DOHH2 (cell line): ENCODE data around the gene CACNA1I.

Experiments used
- H3F3A ChIP-seq: fragments of 200-600 bp; sonication (generic), shearing (Covaris generic); 2 replicates; pipeline ENCODE4 v1.6.0; 2016; ENCODE audit warnings: antibody characterized with exemption, mild to moderate bottlenecking; ENCODE audit not compliant: control insufficient read depth, insufficient read depth
- H3K27ac ChIP-seq: fragments of 200-600 bp; sonication (generic); 2 replicates; pipeline ENCODE4 v1.5.1; 2014; ENCODE audit warnings: low read depth, mild to moderate bottlenecking, low read length, moderate library complexity
- H3K27me3 ChIP-seq: fragments of 200-600 bp; sonication (generic); 2 replicates; pipeline ENCODE4 v1.6.1; 2014; ENCODE audit warnings: mild to moderate bottlenecking, low read length, mixed read lengths; ENCODE audit not compliant: control insufficient read depth
- H3K36me3 ChIP-seq: fragments of 200-600 bp; sonication (generic); 2 replicates; pipeline ENCODE4 v1.6.1; 2014; ENCODE audit warnings: mild to moderate bottlenecking, low read length, moderate library complexity, mixed read lengths; ENCODE audit not compliant: control insufficient read depth
- H3K4me1 ChIP-seq: fragments of 200-600 bp; sonication (generic); 2 replicates; pipeline ENCODE4 v1.6.1; 2014; ENCODE audit warnings: mild to moderate bottlenecking, low read length, mixed read lengths; ENCODE audit not compliant: control insufficient read depth
- H3K4me2 ChIP-seq: fragments of 200-600 bp; sonication (generic); 2 replicates; pipeline ENCODE4 v1.6.0; 2014; ENCODE audit warnings: mild to moderate bottlenecking, low read length, moderate library complexity
- H3K4me3 ChIP-seq: fragments of 200-600 bp; sonication (generic); 2 replicates; pipeline ENCODE4 v1.5.1; 2014; ENCODE audit warnings: mild to moderate bottlenecking, low read length, mixed read lengths
- H3K79me2 ChIP-seq: fragments of 200-600 bp; sonication (generic); 2 replicates; pipeline ENCODE4 v1.6.1; 2014; ENCODE audit warnings: mild to moderate bottlenecking, low read length, mixed read lengths; ENCODE audit not compliant: control insufficient read depth
- H3K9me2 ChIP-seq: fragments of 200-600 bp; sonication (generic); replicated peaks from 2 replicates; pipeline ENCODE4 v1.6.1; 2014; ENCODE audit warnings: mild to moderate bottlenecking, low read length, mixed read lengths; ENCODE audit not compliant: control insufficient read depth
- H3K9me3 ChIP-seq: fragments of 200-600 bp; sonication (generic); 2 replicates; pipeline ENCODE4 v1.6.1; 2014; ENCODE audit warnings: antibody characterized with exemption, low read length, mixed read lengths; ENCODE audit not compliant: control insufficient read depth, insufficient read depth
- H4K20me1 ChIP-seq: fragments of 200-600 bp; sonication (generic); 2 replicates; pipeline ENCODE4 v1.6.0; 2014; ENCODE audit warnings: low read depth, mild to moderate bottlenecking, antibody characterized with exemption, low read length, moderate library complexity; ENCODE audit not compliant: control insufficient read depth, insufficient read depth
- CTCF ChIP-seq: fragments of 200-600 bp; sonication (generic); IDR thresholded peaks from one replicate; pipeline ENCODE4 v1.5.1; 2014; ENCODE audit warnings: antibody characterized with exemption, mild to moderate bottlenecking, low read depth, low read length; ENCODE audit not compliant: poor library complexity, severe bottlenecking
- EZH2phosphoT487 ChIP-seq: fragments of 200-600 bp; sonication (generic); IDR thresholded peaks from 2 replicates; pipeline ENCODE4 v1.6.1; 2017; ENCODE audit warnings: borderline replicate concordance, mild to moderate bottlenecking, antibody characterized with exemption, low read length, moderate library complexity, mixed read lengths

The CACNA1I gene

DNA sequence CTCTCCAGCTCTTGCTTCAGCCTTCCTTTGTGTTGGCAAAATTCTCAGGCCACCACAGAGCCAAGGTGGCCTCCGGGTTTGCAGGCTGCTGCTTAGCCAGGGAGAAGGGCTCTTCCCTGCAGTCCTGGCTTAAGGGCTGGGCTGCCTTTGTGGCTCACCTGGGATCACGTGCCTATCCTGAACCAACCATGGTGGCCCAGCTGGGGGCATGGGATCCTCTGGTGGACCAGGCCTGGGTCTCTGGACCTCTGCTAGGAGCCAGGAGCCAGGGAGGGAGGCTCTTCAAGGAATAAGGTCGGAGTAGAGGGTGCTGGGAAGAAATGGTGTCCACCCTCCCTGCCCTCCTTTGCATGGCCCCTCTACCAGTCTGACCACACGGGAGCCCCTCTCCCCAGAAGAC is 43.9 kb downstream of the CACNA1I start:
- Histone ChIP-seq H3K79me2 (no peaks in the 10 kb centered on the region), H3K27ac (no peak overlapping the region), H4K20me1 (no peaks in the 10 kb centered on the region), H3K4me2 (no peak overlapping the region), H3F3A (no peaks in the 10 kb centered on the region), H3K36me3 (no peaks in the 10 kb centered on the region), H3K4me1 (peaks cover 22% of the 10 kb centered on the region), H3K9me3 (no peaks in the 10 kb centered on the region), H3K9me2 (no peaks in the 10 kb centered on the region), H3K4me3 (no peak overlapping the region), H3K27me3 (peaks cover 32% of the 10 kb centered on the region)
- TF ChIP-seq EZH2phosphoT487 (no peak), CTCF (no peak)

DNA sequence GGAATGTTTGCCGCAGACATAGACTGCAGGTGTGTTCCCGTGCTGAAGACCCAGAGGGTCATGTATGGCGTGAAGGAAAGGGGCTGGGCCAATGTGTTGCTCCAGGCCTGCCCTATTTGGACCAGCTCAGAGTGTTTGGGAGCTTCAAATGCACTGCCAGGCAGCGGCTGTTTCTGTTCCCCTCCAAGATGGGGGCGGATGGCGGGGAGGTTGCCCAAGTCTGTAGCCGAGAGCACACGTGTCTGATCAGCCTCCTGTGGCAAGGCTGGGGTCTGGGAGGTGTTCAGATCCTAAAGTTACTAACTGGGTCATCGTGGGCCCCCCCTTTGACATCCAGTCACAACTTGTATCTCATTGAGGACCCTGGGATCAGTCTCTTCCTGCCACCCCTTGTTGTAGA is 45.5 kb downstream of the CACNA1I start:
- Histone ChIP-seq H3K27me3 (peaks cover 29% of the 10 kb centered on the region), H3F3A (no peaks in the 10 kb centered on the region), H3K4me1 (peaks cover 22% of the 10 kb centered on the region), H3K9me2 (no peaks in the 10 kb centered on the region), H3K36me3 (no peaks in the 10 kb centered on the region), H3K27ac (no peak overlapping the region), H3K4me3 (no peak overlapping the region), H3K4me2 (no peak overlapping the region), H4K20me1 (no peaks in the 10 kb centered on the region), H3K79me2 (no peaks in the 10 kb centered on the region), H3K9me3 (no peaks in the 10 kb centered on the region)
- TF ChIP-seq CTCF (no peak), EZH2phosphoT487 (no peak)

GRCh38 chr22:39616781-39617180 is 46.2 kb downstream of the CACNA1I start:
- Histone ChIP-seq H3K4me3 (no peak overlapping the region), H3K79me2 (no peaks in the 10 kb centered on the region), H3K27ac (no peak overlapping the region), H3F3A (no peaks in the 10 kb centered on the region), H3K9me2 (no peaks in the 10 kb centered on the region), H3K27me3 (peaks cover 27% of the 10 kb centered on the region), H4K20me1 (no peaks in the 10 kb centered on the region), H3K4me1 (peaks cover 22% of the 10 kb centered on the region), H3K9me3 (no peaks in the 10 kb centered on the region), H3K36me3 (no peaks in the 10 kb centered on the region), H3K4me2 (no peak overlapping the region)
- TF ChIP-seq CTCF (no peak), EZH2phosphoT487 (no peak)

DNA sequence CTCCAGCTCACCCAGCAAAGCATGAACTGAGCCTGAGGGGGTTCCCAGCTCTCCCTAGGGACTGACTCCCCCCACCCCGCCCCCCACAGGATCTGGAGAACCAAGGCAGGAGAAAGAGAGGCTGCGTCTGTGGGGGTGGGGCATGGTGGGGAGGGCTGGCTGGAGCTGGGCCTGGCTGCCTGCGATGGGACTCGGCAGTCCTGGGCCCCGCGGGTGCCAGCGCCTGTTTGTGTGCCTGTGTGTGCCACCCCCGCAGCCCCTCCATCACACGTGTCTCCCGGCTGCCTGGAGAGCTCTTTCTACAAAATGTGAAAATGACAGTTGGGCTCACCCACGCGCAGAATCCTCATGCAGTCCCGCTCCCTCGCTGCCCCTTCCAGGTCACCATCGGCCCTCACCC is 46.8 kb downstream of the CACNA1I start:
- no peaks in the 10 kb centered on the region for H4K20me1 ChIP-seq
- H3K9me3 ChIP-seq, result no peaks in the 10 kb centered on the region
- H3K27me3 ChIP-seq, result peaks cover 27% of the 10 kb centered on the region
- no peaks in the 10 kb centered on the region for H3K9me2 ChIP-seq
- no peak overlapping the region for H3K4me2 ChIP-seq
- H3K4me1 ChIP-seq, result peaks cover 22% of the 10 kb centered on the region
- no peaks in the 10 kb centered on the region for H3F3A ChIP-seq
- H3K27ac ChIP-seq, result no peak overlapping the region
- H3K36me3 ChIP-seq, result no peaks in the 10 kb centered on the region
- no peak for TF ChIP-seq EZH2phosphoT487
- TF ChIP-seq CTCF, result no peak
- no peaks in the 10 kb centered on the region for H3K79me2 ChIP-seq
- no peak overlapping the region for H3K4me3 ChIP-seq
